ENCODE results near the gene SRM. TPM values are rescaled to one million over a fixed set of nuclear protein-coding genes. Genes with fewer than 3 reads are reported as not detected.
"Not testable (repeated sequence)": the region's sequence is repeated elsewhere in the genome, so short reads cannot be mapped to it uniquely, and the experiment has no call there.

Gene SRM
- total RNA-seq, 1 donor from 2014 or later = 15.7 TPM

- no peak overlapping the region for H3K4me2 ChIP-seq
- Mint-ChIP-seq H3K36me3 (peaks cover 35% of the 10 kb centered on the region), H3K9me3 (no peaks in the 10 kb centered on the region), H3K4me3 (no peak overlapping the region), H3K27ac (peak overlapping the region; percentile 67), H3K27me3 (ENCODE audit: insufficient read depth, low read depth) (no peaks in the 10 kb centered on the region), H3K4me1 (no peaks in the 10 kb centered on the region)
- H4K20me1 ChIP-seq (ENCODE audit: low read depth) = no peaks in the 10 kb centered on the region
- no peak overlapping the region for H3K9ac ChIP-seq
- no peaks in the 10 kb centered on the region for H3K79me2 ChIP-seq (ENCODE audit: low read depth)
- no peak overlapping the region for H3K4me3 ChIP-seq
- H3K27ac ChIP-seq = no peak overlapping the region
- no peaks in the 10 kb centered on the region for H3F3A ChIP-seq (ENCODE audit: low read depth)
- H3K9me3 ChIP-seq (ENCODE audit: low read depth) = no peaks in the 10 kb centered on the region
- H2AFZ ChIP-seq (replicated peaks) = no peak overlapping the region
- no peaks in the 10 kb centered on the region for H3K4me1 ChIP-seq
- TF ChIP-seq CTCF (IDR thresholded peaks at IDR 0.05) (no peak), EZH2phosphoT487 (IDR thresholded peaks at IDR 0.05) (no peak), EZH2 (IDR thresholded peaks at IDR 0.05) (no peak)
- H3K27me3 ChIP-seq = no peaks in the 10 kb centered on the region
- H3K36me3 ChIP-seq = peaks cover 3% of the 10 kb centered on the region
- DNase-seq (ENCODE audit: low spot score) = no peak
Observed at GRCh38 chr1:11078631-11079030, 18.8 kb upstream of the SRM start.

- not testable (repeated sequence) for H3K9ac ChIP-seq; H3K27ac ChIP-seq; H3K4me3 Mint-ChIP-seq; H3F3A ChIP-seq (ENCODE audit: low read depth); H3K36me3 ChIP-seq; H3K27me3 Mint-ChIP-seq (ENCODE audit: insufficient read depth, low read depth); DNase-seq (ENCODE audit: low spot score); H3K27ac Mint-ChIP-seq; H3K4me3 ChIP-seq; H4K20me1 ChIP-seq (ENCODE audit: low read depth); H3K27me3 ChIP-seq; H3K4me1 Mint-ChIP-seq; H2AFZ ChIP-seq (replicated peaks); H3K4me1 ChIP-seq; H3K4me2 ChIP-seq; H3K9me3 Mint-ChIP-seq; H3K79me2 ChIP-seq (ENCODE audit: low read depth); H3K9me3 ChIP-seq (ENCODE audit: low read depth)
- H3K36me3 Mint-ChIP-seq = peaks cover 41% of the 10 kb centered on the region
Observed at GRCh38 chr1:11073398-11073797, 13.6 kb upstream of the SRM start.

GRCh38 chr1:11072216-11072917, 12.5 kb upstream of the SRM start:
- Mint-ChIP-seq H3K9me3 (no peaks in the 10 kb centered on the region), H3K4me3 (no peak overlapping the region), H3K27ac (no peak overlapping the region), H3K4me1 (no peaks in the 10 kb centered on the region), H3K36me3 (peaks cover 43% of the 10 kb centered on the region), H3K27me3 (ENCODE audit: insufficient read depth, low read depth) (no peaks in the 10 kb centered on the region)
- DNase-seq (ENCODE audit: low spot score) = no peak
- no peak overlapping the region for H2AFZ ChIP-seq (replicated peaks)
- H3K79me2 ChIP-seq (ENCODE audit: low read depth) = no peaks in the 10 kb centered on the region
- no peak overlapping the region for H3K4me3 ChIP-seq
- no peaks in the 10 kb centered on the region for H4K20me1 ChIP-seq (ENCODE audit: low read depth)
- no peaks in the 10 kb centered on the region for H3K27me3 ChIP-seq
- H3K4me1 ChIP-seq = no peaks in the 10 kb centered on the region
- no peaks in the 10 kb centered on the region for H3K36me3 ChIP-seq
- no peak overlapping the region for H3K4me2 ChIP-seq
- no peaks in the 10 kb centered on the region for H3K9me3 ChIP-seq (ENCODE audit: low read depth)
- TF ChIP-seq EZH2phosphoT487 (IDR thresholded peaks at IDR 0.05) (no peak), EZH2 (IDR thresholded peaks at IDR 0.05) (no peak), CTCF (IDR thresholded peaks at IDR 0.05) (no peak)
- no peak overlapping the region for H3K27ac ChIP-seq
- H3K9ac ChIP-seq = no peak overlapping the region
- H3F3A ChIP-seq (ENCODE audit: low read depth) = no peaks in the 10 kb centered on the region

- H3K27ac ChIP-seq = no peak overlapping the region
- no peaks in the 10 kb centered on the region for H3K79me2 ChIP-seq (ENCODE audit: low read depth)
- no peaks in the 10 kb centered on the region for H3K4me1 Mint-ChIP-seq
- H3K27ac Mint-ChIP-seq = no peak overlapping the region
- H3K36me3 ChIP-seq = no peaks in the 10 kb centered on the region
- H3K36me3 Mint-ChIP-seq = peaks cover 43% of the 10 kb centered on the region
- no peak overlapping the region for H3K9ac ChIP-seq
- H3K9me3 Mint-ChIP-seq = no peaks in the 10 kb centered on the region
- H3K4me3 ChIP-seq = no peak overlapping the region
- H3K4me1 ChIP-seq = no peaks in the 10 kb centered on the region
- H3K9me3 ChIP-seq (ENCODE audit: low read depth) = no peaks in the 10 kb centered on the region
- H3K27me3 ChIP-seq = no peaks in the 10 kb centered on the region
- no peak overlapping the region for H3K4me2 ChIP-seq
- DNase-seq (ENCODE audit: low spot score) = no peak
- TF ChIP-seq EZH2 (IDR thresholded peaks at IDR 0.05) (no peak), CTCF (IDR thresholded peaks at IDR 0.05) (no peak), EZH2phosphoT487 (IDR thresholded peaks at IDR 0.05) (no peak)
- no peak overlapping the region for H3K4me3 Mint-ChIP-seq
- H3F3A ChIP-seq (ENCODE audit: low read depth) = no peaks in the 10 kb centered on the region
- no peaks in the 10 kb centered on the region for H4K20me1 ChIP-seq (ENCODE audit: low read depth)
- H3K27me3 Mint-ChIP-seq (ENCODE audit: insufficient read depth, low read depth) = no peaks in the 10 kb centered on the region
- H2AFZ ChIP-seq (replicated peaks) = no peak overlapping the region
Observed at GRCh38 chr1:11071463-11072215, 11.8 kb upstream of the SRM start.

Measured in neural progenitor cell (in vitro differentiated cells).